Measurements from ENCODE around the gene MEI1. TPM values are rescaled to one million over a fixed set of nuclear protein-coding genes. Genes with fewer than 3 reads are reported as not detected.

MEI1 gene
- polyA plus RNA-seq, 1 donor (not counting 4 experiments of a cell fraction or from before 2014, with no cell fraction given) = 0.10 TPM

DNA sequence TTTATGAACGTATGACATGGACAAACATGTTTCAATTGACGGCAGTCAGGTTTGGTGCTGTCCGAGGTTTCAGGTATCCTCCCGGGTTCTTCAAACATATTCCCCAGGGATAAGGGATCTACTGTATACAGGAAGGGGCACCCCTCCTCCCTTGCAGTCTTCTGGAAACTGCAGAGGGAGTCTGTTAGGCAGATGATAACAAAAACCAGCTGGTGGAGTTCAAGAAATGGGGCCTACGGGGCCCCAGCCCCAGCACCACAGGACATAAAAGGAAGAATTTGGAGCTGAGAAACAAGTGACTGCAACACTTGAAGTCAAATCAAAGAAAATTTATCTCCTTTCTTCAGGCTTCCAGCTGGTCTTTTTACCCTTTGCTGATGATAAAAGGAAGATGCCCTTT is 42.7 kb upstream of the MEI1 start:
- Histone ChIP-seq H3K9me3 (ENCODE audit: control insufficient read depth, low read depth, low read length) (no peaks in the 10 kb centered on the region), H3K4me2 (ENCODE audit: control insufficient read depth, extremely low read depth, insufficient read depth, low read depth, low read length) (no peak overlapping the region), H3K4me3 (ENCODE audit: control insufficient read depth in 2 of 3, extremely low read depth in 1 of 3, insufficient read depth in 2 of 3, low read depth in 1 of 3, low read length in 3 of 3) (no peak overlapping the region), H3K79me2 (ENCODE audit: control insufficient read depth, insufficient read depth, low read length) (peaks cover 5% of the 10 kb centered on the region), H3K9me1 (ENCODE audit: control insufficient read depth, extremely low read depth, insufficient read depth, low read length) (no peaks in the 10 kb centered on the region), H2AFZ (ENCODE audit: control insufficient read depth, low read length) (no peak overlapping the region), H3K4me1 (ENCODE audit: control insufficient read depth, extremely low read depth, insufficient read depth, low read length) (no peaks in the 10 kb centered on the region), H3K27me3 (ENCODE audit: control insufficient read depth, extremely low read depth, insufficient read depth, low read length) (no peaks in the 10 kb centered on the region), H4K20me1 (ENCODE audit: control insufficient read depth, extremely low read depth, insufficient read depth, low read length) (peaks cover 5% of the 10 kb centered on the region), H3K9ac (ENCODE audit: control insufficient read depth, extremely low read depth, insufficient read depth, low read length) (no peak overlapping the region), H3K36me3 (ENCODE audit: control insufficient read depth in 2 of 2, extremely low read depth in 1 of 2, insufficient read depth in 2 of 2, low read length in 2 of 2) (peaks cover 49 to 69% of the 10 kb centered on the region in 2 experiments), H3K27ac (ENCODE audit: control insufficient read depth, insufficient read depth, low read length) (no peak overlapping the region)
- DNase-seq (ENCODE audit: low read depth, low spot score) = no peak
- no peak for FAIRE-seq
- dilution Hi-C loops (cut with MboI; ENCODE audit: extremely low pct_ligation_motif_present, low sequenced_read_pairs) = no loop called here
- TF ChIP-seq CTCF (optimal IDR thresholded peaks at IDR 0.05 in 1 of 3, IDR thresholded peaks at IDR 0.05 in 1 of 3, conservative IDR thresholded peaks at IDR 0.05 in 1 of 3; ENCODE audit: extremely low read depth in 1 of 3, insufficient read depth in 2 of 3, low read length in 3 of 3) = no peak
- TF ChIP-seq EZH2 (IDR thresholded peaks at IDR 0.05; ENCODE audit: low read length) = no peak

- peaks cover 5% of the 10 kb centered on the region for H4K20me1 ChIP-seq (ENCODE audit: control insufficient read depth, extremely low read depth, insufficient read depth, low read length)
- no peaks in the 10 kb centered on the region for H3K9me1 ChIP-seq (ENCODE audit: control insufficient read depth, extremely low read depth, insufficient read depth, low read length)
- no peak overlapping the region for H2AFZ ChIP-seq (ENCODE audit: control insufficient read depth, low read length)
- H3K36me3 ChIP-seq (ENCODE audit: control insufficient read depth in 2 of 2, extremely low read depth in 1 of 2, insufficient read depth in 2 of 2, low read length in 2 of 2) = peaks cover 51 to 69% of the 10 kb centered on the region in 2 experiments
- TF ChIP-seq EZH2 (IDR thresholded peaks at IDR 0.05; ENCODE audit: low read length) = no peak
- no peak for TF ChIP-seq CTCF (optimal IDR thresholded peaks at IDR 0.05 in 1 of 3, IDR thresholded peaks at IDR 0.05 in 1 of 3, conservative IDR thresholded peaks at IDR 0.05 in 1 of 3; ENCODE audit: extremely low read depth in 1 of 3, insufficient read depth in 2 of 3, low read length in 3 of 3)
- H3K4me2 ChIP-seq (ENCODE audit: control insufficient read depth, extremely low read depth, insufficient read depth, low read depth, low read length) = no peak overlapping the region
- H3K27ac ChIP-seq (ENCODE audit: control insufficient read depth, insufficient read depth, low read length) = no peak overlapping the region
- FAIRE-seq (peak; percentile 49), DNase-seq (ENCODE audit: low read depth, low spot score) (no peak)
- H3K4me1 ChIP-seq (ENCODE audit: control insufficient read depth, extremely low read depth, insufficient read depth, low read length) = no peaks in the 10 kb centered on the region
- no peak overlapping the region for H3K4me3 ChIP-seq (ENCODE audit: control insufficient read depth in 2 of 3, extremely low read depth in 1 of 3, insufficient read depth in 2 of 3, low read depth in 1 of 3, low read length in 3 of 3)
- no peak overlapping the region for H3K9ac ChIP-seq (ENCODE audit: control insufficient read depth, extremely low read depth, insufficient read depth, low read length)
- H3K79me2 ChIP-seq (ENCODE audit: control insufficient read depth, insufficient read depth, low read length) = peaks cover 1% of the 10 kb centered on the region
- H3K9me3 ChIP-seq (ENCODE audit: control insufficient read depth, low read depth, low read length) = no peaks in the 10 kb centered on the region
- dilution Hi-C loops (cut with MboI; ENCODE audit: extremely low pct_ligation_motif_present, low sequenced_read_pairs) = no loop called here
- no peaks in the 10 kb centered on the region for H3K27me3 ChIP-seq (ENCODE audit: control insufficient read depth, extremely low read depth, insufficient read depth, low read length)
These were observed 41.6 kb upstream of the MEI1 start for GRCh38 chr22:41657709-41658108.
